Neutrophil (primary cell): ENCODE measurements around the gene ELOA.
"Not testable (repeated sequence)": the region's sequence is repeated elsewhere in the genome, so short reads cannot be mapped to it uniquely, and the experiment has no call there.

ENCODE experiments used
- H3K27ac ChIP-seq: fragments of 200-600 bp; sonication (generic); 2 replicates; pipeline ENCODE4 v1.5.1; 2016; ENCODE audit warnings: mild to moderate bottlenecking, moderate library complexity
- H3K27me3 ChIP-seq: fragments of 200-600 bp; sonication (generic); 2 replicates; pipeline ENCODE4 v1.6.0; 2016; ENCODE audit warnings: mild to moderate bottlenecking
- H3K36me3 ChIP-seq: fragments of 200-600 bp; sonication (generic); 2 replicates; pipeline ENCODE4 v1.5.1; 2017
- H3K4me1 ChIP-seq, 2 experiments: fragments of 200-600 bp in 1 of 2; sonication (generic) in 1 of 2; 1 replicate in 1 of 2; 2 replicates in 1 of 2; pipeline versions ENCODE4 v1.5.1 to v1.6.1; 2013 to 2016; ENCODE audit warnings: low read depth in 1 of 2, low read length in 1 of 2, mild to moderate bottlenecking in 1 of 2, moderate library complexity in 1 of 2; ENCODE audit not compliant: control insufficient read depth in 1 of 2, insufficient read depth in 1 of 2
- H3K4me3 ChIP-seq, 2 experiments: fragments of 200-600 bp in 1 of 2; sonication (generic) in 1 of 2; 1 replicate in 1 of 2; 2 replicates in 1 of 2; pipeline ENCODE4 v1.5.1; 2013 to 2016; ENCODE audit warnings: low read depth in 1 of 2, low read length in 1 of 2, mild to moderate bottlenecking in 1 of 2, moderate library complexity in 1 of 2
- H3K9me3 ChIP-seq: fragments of 200-600 bp; sonication (generic); 2 replicates; pipeline ENCODE4 v1.5.1; 2016
- TF ChIP-seq, protein P1 (sequence below): fragments of 200-600 bp; sonication (generic); IDR thresholded peaks from 2 replicates; pipeline ENCODE4 v1.5.1; 2016; ENCODE audit warnings: antibody characterized with exemption

Gene ELOA

GRCh38 chr1:23793861-23794731 is 50.8 kb downstream of the ELOA start:
- no peak overlapping the region for H3K4me3 ChIP-seq
- peaks cover 21 to 25% of the 10 kb centered on the region in 2 experiments for H3K4me1 ChIP-seq
- H3K27ac ChIP-seq = no peak overlapping the region
- TF ChIP-seq, protein P1, sequence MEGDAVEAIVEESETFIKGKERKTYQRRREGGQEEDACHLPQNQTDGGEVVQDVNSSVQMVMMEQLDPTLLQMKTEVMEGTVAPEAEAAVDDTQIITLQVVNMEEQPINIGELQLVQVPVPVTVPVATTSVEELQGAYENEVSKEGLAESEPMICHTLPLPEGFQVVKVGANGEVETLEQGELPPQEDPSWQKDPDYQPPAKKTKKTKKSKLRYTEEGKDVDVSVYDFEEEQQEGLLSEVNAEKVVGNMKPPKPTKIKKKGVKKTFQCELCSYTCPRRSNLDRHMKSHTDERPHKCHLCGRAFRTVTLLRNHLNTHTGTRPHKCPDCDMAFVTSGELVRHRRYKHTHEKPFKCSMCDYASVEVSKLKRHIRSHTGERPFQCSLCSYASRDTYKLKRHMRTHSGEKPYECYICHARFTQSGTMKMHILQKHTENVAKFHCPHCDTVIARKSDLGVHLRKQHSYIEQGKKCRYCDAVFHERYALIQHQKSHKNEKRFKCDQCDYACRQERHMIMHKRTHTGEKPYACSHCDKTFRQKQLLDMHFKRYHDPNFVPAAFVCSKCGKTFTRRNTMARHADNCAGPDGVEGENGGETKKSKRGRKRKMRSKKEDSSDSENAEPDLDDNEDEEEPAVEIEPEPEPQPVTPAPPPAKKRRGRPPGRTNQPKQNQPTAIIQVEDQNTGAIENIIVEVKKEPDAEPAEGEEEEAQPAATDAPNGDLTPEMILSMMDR = no peak
- peaks cover 60% of the 10 kb centered on the region for H3K36me3 ChIP-seq
- no peaks in the 10 kb centered on the region for H3K9me3 ChIP-seq
- no peaks in the 10 kb centered on the region for H3K27me3 ChIP-seq

GRCh38 chr1:23794732-23795182 is 51.5 kb downstream of the ELOA start:
- Histone ChIP-seq H3K36me3 (peaks cover 60% of the 10 kb centered on the region), H3K4me1 (peaks cover 28 to 31% of the 10 kb centered on the region in 2 experiments)
- H3K4me3 ChIP-seq, H3K9me3 ChIP-seq, H3K27ac ChIP-seq, H3K27me3 ChIP-seq: not testable (repeated sequence)

DNA sequence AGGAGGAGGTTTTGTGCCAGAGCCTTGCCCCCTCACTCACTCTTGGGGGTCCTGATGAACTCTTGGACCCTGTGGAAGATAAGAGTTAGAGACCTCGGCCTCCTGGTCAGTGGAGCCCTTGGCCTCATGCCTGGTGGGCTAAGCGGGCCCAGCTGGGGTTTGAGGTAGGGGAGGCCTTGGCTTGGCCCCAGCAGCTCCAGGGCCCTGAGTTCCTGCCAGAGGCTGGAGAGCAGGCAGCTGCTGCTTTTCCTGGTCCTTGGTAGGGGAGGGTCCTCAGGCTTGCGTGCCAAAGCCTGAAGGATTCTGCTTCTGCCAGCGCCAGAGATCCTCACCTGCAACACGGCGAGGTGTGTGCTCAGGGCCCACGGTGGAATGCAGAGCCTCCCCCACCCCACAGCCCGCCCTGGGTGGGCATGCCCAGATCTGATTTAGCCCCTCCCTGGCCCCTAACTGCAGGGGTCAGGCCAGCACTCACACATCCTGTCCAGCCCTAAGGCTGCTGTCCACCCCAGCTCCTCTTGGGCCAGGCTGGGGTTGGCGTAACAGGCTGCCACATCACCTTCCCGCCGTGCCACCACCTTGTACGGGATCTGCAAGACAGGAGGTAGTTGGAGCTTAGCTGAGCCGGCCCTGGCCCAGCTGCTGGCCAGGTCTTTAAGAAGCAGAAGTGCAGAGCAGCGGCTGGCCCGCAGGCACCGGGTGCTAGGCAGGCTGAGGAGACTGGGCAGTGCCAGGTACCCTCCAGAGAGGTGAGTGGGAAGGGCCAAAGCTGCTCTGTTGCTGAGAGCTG is 52.6 kb downstream of the ELOA start:
- TF ChIP-seq, protein P1 = no peak
- Histone ChIP-seq H3K27me3 (no peaks in the 10 kb centered on the region), H3K9me3 (no peaks in the 10 kb centered on the region), H3K4me1 (peaks cover 25 to 29% of the 10 kb centered on the region in 2 experiments), H3K27ac (no peak overlapping the region), H3K36me3 (peaks cover 60% of the 10 kb centered on the region), H3K4me3 (no peak overlapping the region)

DNA sequence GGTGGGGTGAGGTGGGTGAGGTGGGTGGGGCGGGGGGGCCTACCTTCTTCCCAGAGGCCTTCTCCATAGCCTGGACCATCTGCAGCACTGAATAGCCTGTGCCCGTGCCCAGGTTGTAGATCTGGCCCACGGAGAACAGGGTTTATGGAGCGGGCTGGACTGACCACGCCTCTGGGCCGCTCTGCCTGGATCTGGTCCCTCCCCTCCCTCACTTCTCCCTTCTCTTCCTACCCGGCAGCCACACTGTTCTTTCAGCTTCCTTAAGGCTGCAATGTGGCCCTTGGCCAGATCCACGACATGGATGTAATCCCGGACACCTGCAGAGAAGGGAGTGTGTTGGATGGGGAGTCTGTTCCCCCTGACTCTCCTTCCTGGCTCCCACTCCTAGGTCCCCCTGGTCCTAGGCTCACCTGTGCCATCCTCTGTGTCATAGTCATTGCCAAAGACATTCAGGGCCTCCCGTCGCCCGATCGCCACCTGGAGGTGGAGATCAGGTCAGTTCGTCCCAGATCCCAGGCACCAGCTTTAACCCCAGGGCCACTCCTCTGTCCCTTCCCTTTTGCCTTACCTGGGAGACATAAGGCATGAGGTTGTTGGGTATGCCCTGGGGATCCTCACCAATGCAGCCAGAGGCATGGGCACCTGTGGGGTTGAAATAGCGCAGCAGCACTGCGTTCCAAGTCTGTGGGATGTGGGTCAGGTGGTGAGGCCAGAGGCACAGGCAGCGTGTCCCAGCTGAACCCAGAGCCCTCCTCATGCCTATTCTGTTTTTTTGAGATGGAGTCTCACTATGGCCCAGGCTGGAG is 53.4 kb downstream of the ELOA start:
- no peak overlapping the region for H3K4me3 ChIP-seq
- peaks cover 60% of the 10 kb centered on the region for H3K36me3 ChIP-seq
- no peak overlapping the region for H3K27ac ChIP-seq
- H3K9me3 ChIP-seq = no peaks in the 10 kb centered on the region
- TF ChIP-seq, protein P1 = no peak
- H3K27me3 ChIP-seq = no peaks in the 10 kb centered on the region
- H3K4me1 ChIP-seq = peaks cover 27 to 31% of the 10 kb centered on the region in 2 experiments

- H3K9me3 ChIP-seq = no peaks in the 10 kb centered on the region
- peaks cover 19 to 23% of the 10 kb centered on the region in 2 experiments for H3K4me1 ChIP-seq
- TF ChIP-seq, protein P1 = no peak
- peaks cover 60% of the 10 kb centered on the region for H3K36me3 ChIP-seq
- H3K27ac ChIP-seq = no peak overlapping the region
- no peak overlapping the region for H3K4me3 ChIP-seq
- no peaks in the 10 kb centered on the region for H3K27me3 ChIP-seq
Measured at GRCh38 chr1:23797478-23798448, 54.5 kb downstream of the ELOA start.
